ENCODE measurements around the gene TMEM87A.
A peak's percentile ranks its signal among the peaks of the same experiment; 100 is the strongest.

The TMEM87A gene

GRCh38 chr15:42210696-42211095 is 62.5 kb downstream of the TMEM87A start:
- no peaks in the 10 kb centered on the region for H3K27me3 ChIP-seq (ENCODE audit: low read depth)
- no peaks in the 10 kb centered on the region for H3K9me3 ChIP-seq
- in situ Hi-C loops (cut with MboI; ENCODE audit: low sequenced_read_pairs) = no loop called here
- H3K4me3 ChIP-seq = no peak overlapping the region
- H3K36me3 ChIP-seq (replicated peaks) = peaks cover 13% of the 10 kb centered on the region
- DNase-seq (ENCODE audit: low spot score in 2 of 2) = no peak
- peaks cover 32% of the 10 kb centered on the region for H3K4me1 ChIP-seq

GRCh38 chr15:42207674-42208579 is 65.3 kb downstream of the TMEM87A start, which contains the start of gene VPS39:
Gene VPS39 (minus strand): TSS chr15:42208304. CDS start chr15:42208153, 151 bp downstream.
- in situ Hi-C loops (cut with MboI; ENCODE audit: low sequenced_read_pairs) = no loop called here
- peaks cover 18% of the 10 kb centered on the region for H3K4me1 ChIP-seq
- no peaks in the 10 kb centered on the region for H3K9me3 ChIP-seq
- peak within 1 kb of the TSS; percentile 85 for H3K4me3 ChIP-seq
- peak; percentile 83 to 93 for DNase-seq (ENCODE audit: low spot score in 2 of 2)
- peaks cover 13% of the 10 kb centered on the region for H3K36me3 ChIP-seq (replicated peaks)
- H3K27me3 ChIP-seq (ENCODE audit: low read depth) = no peaks in the 10 kb centered on the region

DNA sequence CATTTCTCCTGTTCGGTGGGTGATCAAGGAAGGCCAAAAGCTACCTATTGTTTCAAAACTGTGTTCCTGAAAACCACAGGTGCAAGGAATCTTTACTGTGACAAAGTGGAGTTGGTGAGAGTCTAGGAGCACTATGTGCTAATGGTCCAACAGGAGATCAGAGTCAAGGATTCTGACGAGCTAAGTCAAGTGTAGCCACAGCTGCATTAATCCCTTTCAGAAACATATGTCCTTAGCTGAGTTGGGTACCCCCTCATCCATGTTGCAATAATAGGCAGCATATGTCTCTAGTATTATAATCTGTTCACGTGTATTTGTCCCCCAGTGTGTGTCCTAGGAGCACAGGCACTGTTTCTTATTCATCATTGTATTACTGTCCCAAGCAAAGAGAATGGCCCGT is 66.8 kb downstream of the TMEM87A start:
- H3K27me3 ChIP-seq (ENCODE audit: low read depth) = no peaks in the 10 kb centered on the region
- peaks cover 11% of the 10 kb centered on the region for H3K36me3 ChIP-seq (replicated peaks)
- peaks cover 5% of the 10 kb centered on the region; the same call in 1 of the 2 replicates for H3K4me1 ChIP-seq
- no peak for DNase-seq (ENCODE audit: low spot score in 2 of 2)
- H3K4me3 ChIP-seq = no peak overlapping the region
- H3K9me3 ChIP-seq = no peaks in the 10 kb centered on the region
- in situ Hi-C loops (cut with MboI; ENCODE audit: low sequenced_read_pairs) = no loop called here

- in situ Hi-C loops (cut with MboI; ENCODE audit: low sequenced_read_pairs) = no loop called here
- Histone ChIP-seq H3K4me1 (peaks cover 5% of the 10 kb centered on the region; the same call in 1 of the 2 replicates), H3K9me3 (no peaks in the 10 kb centered on the region), H3K4me3 (no peak overlapping the region), H3K36me3 (replicated peaks) (no peaks in the 10 kb centered on the region), H3K27me3 (ENCODE audit: low read depth) (no peaks in the 10 kb centered on the region)
- no peak for DNase-seq (ENCODE audit: low spot score in 2 of 2)
Observed at GRCh38 chr15:42203891-42204290, 69.3 kb downstream of the TMEM87A start.

- Histone ChIP-seq H3K27me3 (ENCODE audit: low read depth) (no peaks in the 10 kb centered on the region), H3K4me1 (peaks cover 5% of the 10 kb centered on the region; the same call in 1 of the 2 replicates), H3K36me3 (replicated peaks) (peaks cover 2% of the 10 kb centered on the region; the same call in 1 of the 2 replicates), H3K9me3 (no peaks in the 10 kb centered on the region), H3K4me3 (no peak overlapping the region)
- in situ Hi-C loops (cut with MboI; ENCODE audit: low sequenced_read_pairs) = no loop called here
- no peak for DNase-seq (ENCODE audit: low spot score in 2 of 2)
Observed at GRCh38 chr15:42202653-42203052, 70.6 kb downstream of the TMEM87A start.

DNA sequence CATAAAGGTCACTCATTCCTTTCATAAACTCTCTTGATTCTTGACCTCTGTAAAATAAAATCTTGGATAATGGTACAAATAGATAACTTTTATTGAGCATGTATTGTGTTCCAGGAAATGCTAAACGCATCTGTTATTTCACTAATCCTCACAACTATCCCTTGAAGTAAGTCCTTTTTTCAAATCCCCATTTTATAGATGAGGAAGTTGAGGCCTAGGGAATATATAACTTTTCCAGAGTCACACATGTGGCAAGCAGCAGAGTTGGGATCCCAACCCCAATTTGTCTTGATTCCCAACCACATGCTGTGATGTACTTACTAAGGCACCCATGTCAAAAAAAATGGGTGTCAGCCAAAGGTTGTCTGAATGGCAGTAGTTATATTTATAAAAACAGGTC is 71.4 kb downstream of the TMEM87A start:
- Histone ChIP-seq H3K9me3 (no peaks in the 10 kb centered on the region), H3K4me3 (no peak overlapping the region), H3K4me1 (no peaks in the 10 kb centered on the region), H3K36me3 (replicated peaks) (peaks cover 2% of the 10 kb centered on the region; the same call in 1 of the 2 replicates), H3K27me3 (ENCODE audit: low read depth) (no peaks in the 10 kb centered on the region)
- in situ Hi-C loops (cut with MboI; ENCODE audit: low sequenced_read_pairs) = no loop called here
- no peak for DNase-seq (ENCODE audit: low spot score in 2 of 2)

GRCh38 chr15:42199126-42199525 is 74.1 kb downstream of the TMEM87A start:
- Histone ChIP-seq H3K36me3 (replicated peaks) (peaks cover 2% of the 10 kb centered on the region), H3K27me3 (ENCODE audit: low read depth) (no peaks in the 10 kb centered on the region), H3K4me3 (no peak overlapping the region), H3K4me1 (no peaks in the 10 kb centered on the region), H3K9me3 (no peaks in the 10 kb centered on the region)
- in situ Hi-C loops (cut with MboI; ENCODE audit: low sequenced_read_pairs) = no loop called here
- DNase-seq (ENCODE audit: low spot score in 2 of 2) = no peak

DNA sequence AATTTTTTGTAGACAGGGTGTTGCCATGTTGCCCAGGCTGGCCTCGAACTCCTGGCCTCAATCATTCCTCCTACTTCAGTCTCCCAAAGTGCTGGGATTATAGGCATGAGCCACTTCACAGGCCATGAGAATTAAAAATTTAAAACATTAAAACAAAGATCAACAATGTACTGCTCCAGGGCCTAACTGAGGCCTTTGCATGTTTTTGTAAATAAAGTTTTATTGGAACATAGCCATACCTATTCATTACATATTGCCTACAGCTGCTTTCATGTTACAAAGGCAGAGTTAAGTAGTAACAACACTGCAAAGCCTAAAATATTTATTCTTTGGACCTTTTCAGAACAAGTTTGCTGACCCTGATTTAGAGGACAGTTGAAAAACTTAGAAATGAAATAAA is 74.7 kb downstream of the TMEM87A start:
- Histone ChIP-seq H3K4me3 (no peak overlapping the region), H3K27me3 (ENCODE audit: low read depth) (no peaks in the 10 kb centered on the region), H3K36me3 (replicated peaks) (peaks cover 2% of the 10 kb centered on the region), H3K4me1 (no peaks in the 10 kb centered on the region), H3K9me3 (no peaks in the 10 kb centered on the region)
- in situ Hi-C loops (cut with MboI; ENCODE audit: low sequenced_read_pairs) = no loop called here
- DNase-seq (ENCODE audit: low spot score in 2 of 2) = no peak

- Histone ChIP-seq H3K4me1 (no peaks in the 10 kb centered on the region), H3K4me3 (no peak overlapping the region), H3K9me3 (no peaks in the 10 kb centered on the region), H3K36me3 (replicated peaks) (peaks cover 22% of the 10 kb centered on the region), H3K27me3 (ENCODE audit: low read depth) (no peaks in the 10 kb centered on the region)
- DNase-seq (ENCODE audit: low spot score in 2 of 2) = no peak
- in situ Hi-C loops (cut with MboI; ENCODE audit: low sequenced_read_pairs) = no loop called here
Observed at GRCh38 chr15:42194513-42194912, 78.7 kb downstream of the TMEM87A start.

DNA sequence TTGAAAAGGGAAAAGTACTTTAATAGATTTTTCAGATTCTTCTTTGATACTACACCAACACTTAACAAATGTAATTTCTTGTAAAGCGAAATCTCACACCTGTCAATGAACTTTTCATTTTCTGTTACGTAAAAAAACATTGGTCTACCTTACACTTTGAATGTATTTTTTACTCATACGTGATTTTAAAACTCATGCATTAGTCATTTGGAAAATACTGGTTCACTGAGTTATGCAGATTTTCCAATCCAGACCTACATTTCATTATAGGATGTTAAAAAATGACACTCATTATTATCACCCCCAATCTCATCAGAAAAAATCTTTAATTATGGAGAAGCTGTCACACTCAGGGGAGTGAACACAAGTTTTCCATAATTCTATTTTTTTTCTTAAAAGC is 79.8 kb downstream of the TMEM87A start:
- DNase-seq (ENCODE audit: low spot score in 2 of 2) = no peak

DNA sequence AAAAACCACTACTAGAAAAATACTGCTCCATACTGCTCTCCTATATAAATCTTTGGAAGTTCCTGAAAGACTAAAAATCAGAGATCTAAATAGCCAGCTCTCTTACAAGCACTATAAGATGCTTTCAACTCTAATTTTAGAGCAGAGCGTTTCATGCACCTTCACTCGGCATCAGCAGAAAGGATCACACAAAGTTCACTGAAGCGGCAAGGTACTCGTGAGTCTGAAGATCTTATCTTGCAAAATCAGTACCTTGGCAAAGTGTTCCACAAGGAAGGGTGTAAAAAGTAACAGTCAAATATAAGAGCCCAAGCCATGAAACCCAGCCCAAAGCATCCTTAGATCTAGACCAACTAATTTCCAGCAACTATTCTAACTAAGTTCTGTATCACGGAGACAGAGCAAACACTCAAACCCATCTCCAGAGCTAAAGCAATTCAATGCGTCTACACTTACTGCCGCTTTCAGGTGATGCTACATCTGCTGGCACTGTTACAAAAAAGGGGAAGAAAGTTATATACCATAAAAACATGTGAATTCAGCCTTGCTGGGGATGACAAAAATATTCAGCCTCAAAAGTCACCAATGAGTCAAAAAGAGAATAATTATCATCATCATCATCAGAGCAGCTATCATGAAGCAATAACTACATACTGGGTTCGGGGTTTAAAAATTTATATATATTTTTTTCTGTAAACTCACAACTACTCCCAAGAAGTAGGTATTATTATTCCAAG is 81.5 kb downstream of the TMEM87A start:
- no peak overlapping the region for H3K4me3 ChIP-seq
- H3K4me1 ChIP-seq = no peaks in the 10 kb centered on the region
- peaks cover 31% of the 10 kb centered on the region for H3K36me3 ChIP-seq (replicated peaks)

More for the DNA sequence above, 79.8 kb downstream of the TMEM87A start:
- in situ Hi-C loops (cut with MboI; ENCODE audit: low sequenced_read_pairs) = no loop called here
- H3K4me3 ChIP-seq = no peak overlapping the region
- no peaks in the 10 kb centered on the region for H3K4me1 ChIP-seq
- H3K9me3 ChIP-seq = no peaks in the 10 kb centered on the region
- H3K36me3 ChIP-seq (replicated peaks) = peaks cover 30% of the 10 kb centered on the region
- no peaks in the 10 kb centered on the region for H3K27me3 ChIP-seq (ENCODE audit: low read depth)

GRCh38 chr15:42190370-42190769 is 82.9 kb downstream of the TMEM87A start:
- H3K4me3 ChIP-seq = no peak overlapping the region
- in situ Hi-C loops (cut with MboI; ENCODE audit: low sequenced_read_pairs) = no loop called here
- H3K9me3 ChIP-seq = no peaks in the 10 kb centered on the region
- peaks cover 36% of the 10 kb centered on the region for H3K36me3 ChIP-seq (replicated peaks)
- no peaks in the 10 kb centered on the region for H3K27me3 ChIP-seq (ENCODE audit: low read depth)
- no peaks in the 10 kb centered on the region for H3K4me1 ChIP-seq
- no peak for DNase-seq (ENCODE audit: low spot score in 2 of 2)

More for the DNA sequence above, 81.5 kb downstream of the TMEM87A start:
- DNase-seq (ENCODE audit: low spot score in 2 of 2) = no peak
- in situ Hi-C loops (cut with MboI; ENCODE audit: low sequenced_read_pairs) = no loop called here
- H3K27me3 ChIP-seq (ENCODE audit: low read depth) = no peaks in the 10 kb centered on the region
- H3K9me3 ChIP-seq = no peaks in the 10 kb centered on the region

- in situ Hi-C loops (cut with MboI; ENCODE audit: low sequenced_read_pairs) = no loop called here
- peaks cover 44% of the 10 kb centered on the region for H3K36me3 ChIP-seq (replicated peaks)
- H3K4me1 ChIP-seq = no peaks in the 10 kb centered on the region
- H3K9me3 ChIP-seq = no peaks in the 10 kb centered on the region
- no peak for DNase-seq (ENCODE audit: low spot score in 2 of 2)
- no peaks in the 10 kb centered on the region for H3K27me3 ChIP-seq (ENCODE audit: low read depth)
- no peak overlapping the region for H3K4me3 ChIP-seq
Observed at GRCh38 chr15:42185801-42186200, 87.4 kb downstream of the TMEM87A start.

- Histone ChIP-seq H3K9me3 (no peaks in the 10 kb centered on the region), H3K36me3 (replicated peaks) (peaks cover 40% of the 10 kb centered on the region), H3K4me3 (no peak overlapping the region), H3K27me3 (ENCODE audit: low read depth) (no peaks in the 10 kb centered on the region), H3K4me1 (no peaks in the 10 kb centered on the region)
- no peak for DNase-seq (ENCODE audit: low spot score in 2 of 2)
- in situ Hi-C loops (cut with MboI; ENCODE audit: low sequenced_read_pairs) = no loop called here
Observed at GRCh38 chr15:42184736-42185135, 88.5 kb downstream of the TMEM87A start.

Data from HAP-1 (cell line).